Neuron (in vitro differentiated cells): ENCODE measurements around the gene PPP2R2C.

Experiments used
- H2AFZ ChIP-seq: one replicate; pipeline ENCODE4 v1.6.1; 2013; ENCODE audit warnings: low read depth, mild to moderate bottlenecking, inconsistent platforms, low read length, moderate library complexity
- H3K27me3 ChIP-seq: one replicate; pipeline ENCODE4 v1.6.1; 2013; ENCODE audit warnings: low read length; ENCODE audit not compliant: insufficient read depth
- H3K36me3 ChIP-seq: one replicate; pipeline ENCODE4 v1.6.1; 2013; ENCODE audit warnings: low read length; ENCODE audit not compliant: insufficient read depth
- H3K4me1 ChIP-seq: one replicate; pipeline ENCODE4 v1.6.1; 2013; ENCODE audit warnings: low read length; ENCODE audit not compliant: insufficient read depth
- H3K4me3 ChIP-seq: 2 replicates; pipeline ENCODE4 v1.5.1; 2013; ENCODE audit warnings: mild to moderate bottlenecking, low read length, moderate library complexity
- H3K9me3 ChIP-seq: one replicate; pipeline ENCODE4 v1.6.1; 2013; ENCODE audit warnings: low read length

PPP2R2C gene

DNA sequence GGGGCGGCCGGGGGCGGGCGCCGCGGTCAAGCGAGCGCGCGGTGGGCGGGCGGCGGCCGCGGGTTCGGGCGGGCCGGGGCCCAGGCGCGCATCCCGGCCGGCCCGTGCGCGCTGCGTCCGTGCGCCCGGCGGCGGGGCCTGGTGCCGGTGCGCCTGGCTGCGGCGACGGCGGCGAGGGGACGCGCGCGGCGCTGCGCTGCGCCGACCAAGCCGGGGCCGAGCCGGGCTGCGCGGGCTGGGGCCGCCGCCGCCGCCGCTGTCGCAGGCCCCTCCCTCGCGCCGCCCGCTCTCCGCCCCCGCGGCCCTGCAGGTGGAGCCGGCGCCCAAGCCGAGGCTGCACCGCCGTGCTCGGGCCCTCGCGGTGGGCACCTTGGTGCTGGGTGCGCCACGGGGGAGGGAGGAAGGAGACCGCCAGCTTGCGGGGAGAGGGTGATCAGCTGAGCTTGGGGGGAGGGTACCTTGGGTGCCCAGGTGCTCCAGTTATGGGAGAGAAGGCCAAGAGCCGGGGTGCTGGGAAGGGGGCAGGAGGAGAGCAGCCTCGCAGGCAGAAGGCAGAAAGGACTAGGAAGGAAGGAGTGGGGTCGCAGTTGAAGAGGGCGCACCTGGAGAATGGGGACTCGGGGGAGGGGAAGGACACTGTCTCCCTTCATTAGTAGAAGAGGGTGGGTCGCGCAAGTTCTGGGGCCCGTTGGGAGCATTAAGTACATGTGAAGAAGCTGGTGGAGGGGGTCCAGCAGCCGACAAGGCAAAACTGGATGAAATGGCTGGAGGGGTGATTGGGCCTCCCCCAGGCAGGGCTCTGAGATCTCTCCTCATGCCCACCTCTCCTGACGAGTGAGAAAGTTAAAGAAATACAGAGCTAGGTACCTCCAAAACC lies at the start of gene PPP2R2C:
Gene PPP2R2C (minus strand): TSS at position 228 of the 877 bp plus-strand sequence. CDS start 385 bp downstream, outside the sequence.
- no peak within 1 kb of the TSS for H2AFZ ChIP-seq
- H3K36me3 ChIP-seq = no peaks in the 10 kb centered on the region
- peaks cover 6% of the 10 kb centered on the region for H3K4me1 ChIP-seq
- peaks cover 65% of the 10 kb centered on the region for H3K27me3 ChIP-seq
- no peak within 1 kb of the TSS for H3K4me3 ChIP-seq
- H3K9me3 ChIP-seq = no peaks in the 10 kb centered on the region

DNA sequence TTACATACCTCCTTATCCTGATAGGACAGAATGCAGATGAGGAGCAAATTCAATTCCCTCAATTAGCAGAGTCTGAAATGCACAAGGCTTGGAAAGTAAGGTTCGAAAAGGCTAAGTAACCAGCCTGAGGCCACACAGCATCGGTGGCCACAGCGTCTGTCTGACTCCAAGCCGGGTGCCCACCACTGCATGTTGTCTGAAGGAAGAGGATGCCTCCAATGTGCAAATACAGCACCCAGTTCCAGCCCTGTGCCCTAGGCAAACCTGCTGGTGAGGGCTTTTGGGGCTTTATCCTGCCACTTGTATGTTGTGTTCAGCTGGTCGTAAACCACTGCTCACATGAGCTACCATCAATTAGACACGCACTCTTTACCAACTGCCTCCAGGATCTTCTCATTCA lies 48.6 kb upstream of the PPP2R2C start:
- Histone ChIP-seq H3K36me3 (no peaks in the 10 kb centered on the region), H2AFZ (no peak overlapping the region), H3K4me3 (no peak overlapping the region), H3K9me3 (no peaks in the 10 kb centered on the region), H3K27me3 (peaks cover 5% of the 10 kb centered on the region), H3K4me1 (no peaks in the 10 kb centered on the region)

DNA sequence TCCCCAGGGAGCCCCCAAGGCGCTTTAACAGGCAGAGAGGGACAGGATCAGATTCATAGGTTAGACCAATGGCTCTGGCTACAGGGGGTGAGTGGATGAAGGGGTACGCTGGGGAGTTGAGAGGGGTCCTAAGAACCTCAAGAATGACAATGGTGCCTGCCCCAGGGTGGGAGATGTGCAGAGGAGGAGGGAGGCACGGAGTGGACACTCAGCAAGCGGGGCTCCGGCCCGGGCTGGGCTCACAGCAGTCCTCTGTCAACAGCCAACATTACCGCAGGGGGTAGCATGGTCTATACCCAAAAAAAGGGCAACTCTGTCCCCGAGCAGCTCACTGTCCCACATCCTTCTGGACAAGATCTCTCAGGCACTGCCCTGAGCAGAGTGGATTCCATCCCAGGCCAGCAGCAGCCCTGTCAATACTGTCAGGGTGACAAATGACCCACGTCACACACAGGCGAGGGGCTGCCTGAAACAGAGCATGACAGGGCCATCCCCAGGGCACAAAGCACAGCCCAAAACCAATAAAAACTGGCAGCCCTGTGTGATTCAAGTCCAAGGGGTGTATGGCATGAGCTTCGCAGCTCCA lies 47.7 kb upstream of the PPP2R2C start:
- H3K9me3 ChIP-seq = no peaks in the 10 kb centered on the region
- H3K36me3 ChIP-seq = no peaks in the 10 kb centered on the region
- H3K4me3 ChIP-seq = no peak overlapping the region
- no peak overlapping the region for H2AFZ ChIP-seq
- no peaks in the 10 kb centered on the region for H3K4me1 ChIP-seq
- H3K27me3 ChIP-seq = peaks cover 5% of the 10 kb centered on the region

DNA sequence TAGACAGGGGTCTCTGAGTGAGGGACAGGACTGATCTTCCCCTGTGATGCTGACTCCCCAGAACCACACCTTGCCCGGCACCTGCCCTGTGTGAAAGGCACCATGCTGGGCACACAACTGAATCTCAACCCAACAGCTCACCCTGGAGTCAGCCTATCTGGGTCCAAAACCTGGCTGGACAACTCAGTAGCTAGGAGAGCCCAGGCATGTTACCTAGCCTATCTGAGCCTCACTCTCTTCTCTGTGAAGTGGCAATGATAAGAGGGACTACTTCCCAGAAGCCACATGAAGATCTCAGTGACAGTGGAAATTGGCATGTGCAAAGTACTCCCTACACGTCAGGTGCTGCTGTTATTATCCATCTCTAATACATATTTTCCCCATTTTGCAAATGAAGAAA lies 44.8 kb upstream of the PPP2R2C start:
- Histone ChIP-seq H3K4me3 (no peak overlapping the region), H3K27me3 (peaks cover 5% of the 10 kb centered on the region), H3K9me3 (no peaks in the 10 kb centered on the region), H3K4me1 (no peaks in the 10 kb centered on the region), H2AFZ (no peak overlapping the region), H3K36me3 (no peaks in the 10 kb centered on the region)

DNA sequence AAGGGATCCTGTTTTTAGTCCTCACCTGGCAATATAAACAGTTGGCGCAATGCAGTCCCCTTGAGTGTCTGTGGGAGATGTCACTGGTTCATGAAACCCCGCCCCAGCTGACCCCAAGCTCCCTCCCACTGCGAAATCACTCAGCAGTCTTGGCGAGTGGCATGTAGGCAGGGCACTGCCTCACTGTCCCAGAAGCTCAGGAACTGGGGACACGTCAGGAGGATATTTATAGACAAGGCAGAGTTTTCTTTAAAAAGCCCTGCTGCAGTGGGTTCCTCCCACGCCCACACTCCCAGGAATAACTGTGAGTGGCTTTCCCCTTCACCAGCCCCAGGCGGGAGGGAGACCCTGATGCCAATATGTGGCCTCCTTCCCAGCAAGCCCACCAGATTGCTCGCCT lies 44.3 kb upstream of the PPP2R2C start:
- Histone ChIP-seq H3K4me1 (no peaks in the 10 kb centered on the region), H3K27me3 (peaks cover 5% of the 10 kb centered on the region), H3K9me3 (no peaks in the 10 kb centered on the region), H3K36me3 (no peaks in the 10 kb centered on the region), H2AFZ (no peak overlapping the region), H3K4me3 (no peak overlapping the region)

DNA sequence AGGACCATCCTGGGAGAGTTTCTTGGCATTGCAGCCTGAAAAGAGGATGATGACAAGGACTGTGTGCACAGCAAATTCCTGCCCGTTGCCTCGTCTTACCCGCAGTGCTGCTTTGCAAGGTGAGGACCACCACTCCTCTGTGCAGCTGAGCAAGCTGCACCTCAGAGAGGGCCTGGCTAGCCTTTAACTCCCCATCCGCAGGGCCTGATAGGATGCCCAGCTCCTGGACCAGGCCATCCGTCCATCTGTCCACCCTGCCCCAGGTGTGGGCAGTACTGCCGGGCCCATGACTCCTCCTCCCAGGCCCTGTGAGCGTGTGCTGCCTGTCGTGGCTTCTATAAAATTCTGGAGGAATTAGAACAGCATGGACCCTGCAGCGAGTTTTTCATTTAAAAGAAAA lies 43.9 kb upstream of the PPP2R2C start:
- Histone ChIP-seq H3K4me1 (no peaks in the 10 kb centered on the region), H2AFZ (no peak overlapping the region), H3K27me3 (peaks cover 5% of the 10 kb centered on the region), H3K9me3 (no peaks in the 10 kb centered on the region), H3K36me3 (no peaks in the 10 kb centered on the region), H3K4me3 (no peak overlapping the region)

DNA sequence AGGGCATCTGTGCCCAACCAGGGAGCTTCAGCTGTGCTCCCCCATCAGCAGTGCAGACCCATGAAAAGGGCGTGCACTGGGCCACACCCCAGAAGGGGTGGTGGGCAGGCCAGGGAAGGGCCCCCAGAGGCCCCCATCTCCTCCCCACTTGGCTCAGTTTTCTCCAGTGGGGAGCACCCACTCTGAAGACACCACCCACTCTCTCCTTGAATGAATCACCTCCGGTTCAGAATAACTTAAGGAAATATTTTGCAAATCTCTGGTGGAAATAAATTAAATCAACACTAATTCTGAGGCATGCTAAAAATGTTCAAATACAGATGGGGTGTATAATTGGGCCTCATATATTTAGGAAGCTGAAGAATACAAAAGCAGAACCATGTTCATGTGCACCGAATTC lies 41.3 kb upstream of the PPP2R2C start:
- Histone ChIP-seq H3K4me1 (no peaks in the 10 kb centered on the region), H3K36me3 (no peaks in the 10 kb centered on the region), H3K9me3 (peaks cover 1% of the 10 kb centered on the region), H2AFZ (no peak overlapping the region), H3K4me3 (no peak overlapping the region), H3K27me3 (peaks cover 2% of the 10 kb centered on the region)

DNA sequence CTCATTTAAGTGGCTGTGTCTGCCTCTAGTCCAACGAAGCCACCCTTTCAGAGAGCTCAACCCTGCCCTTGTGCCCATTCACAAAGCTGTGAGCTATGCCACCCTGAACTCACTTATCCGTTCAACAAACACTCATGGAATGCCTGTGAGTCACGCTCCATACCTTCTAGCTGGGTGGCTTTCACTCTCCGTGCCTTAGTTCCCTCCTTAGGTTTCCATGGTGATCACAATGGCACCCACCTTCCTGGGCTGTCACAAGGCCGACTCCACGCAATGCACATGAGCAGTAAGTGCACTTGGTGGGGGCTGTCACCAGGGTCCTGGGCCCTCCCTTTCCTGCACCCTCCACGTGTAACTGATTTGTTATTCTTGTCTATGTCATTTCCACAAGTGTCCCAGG lies 37.2 kb upstream of the PPP2R2C start:
- no peaks in the 10 kb centered on the region for H3K4me1 ChIP-seq
- H2AFZ ChIP-seq = no peak overlapping the region
- H3K4me3 ChIP-seq = no peak overlapping the region
- H3K36me3 ChIP-seq = no peaks in the 10 kb centered on the region
- no peaks in the 10 kb centered on the region for H3K27me3 ChIP-seq
- peaks cover 1% of the 10 kb centered on the region for H3K9me3 ChIP-seq

DNA sequence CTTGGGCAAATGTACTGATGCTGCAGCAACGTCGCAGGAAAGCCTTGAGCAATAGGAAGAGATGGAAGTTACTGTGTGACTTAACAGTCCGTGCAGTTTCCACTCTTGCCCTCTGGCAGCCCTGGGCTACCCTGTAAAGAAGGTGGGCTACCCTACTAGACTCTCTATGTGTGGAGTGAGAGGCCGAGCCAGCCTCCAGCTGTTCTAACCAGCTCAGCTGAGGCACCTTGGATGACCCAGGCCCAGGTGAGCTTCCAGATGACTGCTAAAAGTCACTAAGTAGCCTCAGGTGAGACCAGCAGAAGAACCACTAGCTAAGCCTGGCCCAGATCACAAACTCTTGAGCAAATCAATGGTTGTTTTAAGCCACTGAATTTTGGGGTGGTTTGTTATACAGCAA lies 34.9 kb upstream of the PPP2R2C start:
- Histone ChIP-seq H3K4me3 (no peak overlapping the region), H3K27me3 (no peaks in the 10 kb centered on the region), H3K9me3 (peaks cover 1% of the 10 kb centered on the region), H3K36me3 (no peaks in the 10 kb centered on the region), H2AFZ (no peak overlapping the region), H3K4me1 (no peaks in the 10 kb centered on the region)

DNA sequence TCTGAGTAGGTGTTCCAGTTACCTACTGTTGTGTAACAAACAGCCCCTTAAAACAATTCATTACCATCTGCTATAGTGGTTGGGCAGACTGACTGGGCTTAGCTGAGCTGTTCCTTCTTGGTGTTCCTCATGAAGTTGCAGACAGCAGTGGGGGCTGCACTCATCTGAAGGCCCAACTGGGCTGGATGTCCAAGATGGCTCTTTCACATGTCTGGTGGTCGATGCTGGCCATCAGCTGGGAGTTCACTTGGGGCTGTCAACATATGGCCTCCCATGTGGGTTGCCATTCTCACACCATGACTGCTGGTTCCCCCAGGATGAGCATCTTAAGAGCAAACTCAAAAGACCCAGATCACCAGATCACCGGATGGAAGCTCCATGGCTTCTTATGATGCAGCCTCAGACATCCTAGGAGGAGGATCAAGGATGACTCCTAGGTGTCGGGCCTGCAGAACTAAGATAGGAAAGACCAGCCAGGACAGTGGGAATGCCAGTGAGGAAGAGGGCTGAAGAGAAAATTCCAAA lies 34.3 kb upstream of the PPP2R2C start:
- Histone ChIP-seq H3K36me3 (no peaks in the 10 kb centered on the region), H3K4me1 (no peaks in the 10 kb centered on the region), H2AFZ (no peak overlapping the region), H3K4me3 (no peak overlapping the region), H3K9me3 (peaks cover 1% of the 10 kb centered on the region), H3K27me3 (no peaks in the 10 kb centered on the region)

DNA sequence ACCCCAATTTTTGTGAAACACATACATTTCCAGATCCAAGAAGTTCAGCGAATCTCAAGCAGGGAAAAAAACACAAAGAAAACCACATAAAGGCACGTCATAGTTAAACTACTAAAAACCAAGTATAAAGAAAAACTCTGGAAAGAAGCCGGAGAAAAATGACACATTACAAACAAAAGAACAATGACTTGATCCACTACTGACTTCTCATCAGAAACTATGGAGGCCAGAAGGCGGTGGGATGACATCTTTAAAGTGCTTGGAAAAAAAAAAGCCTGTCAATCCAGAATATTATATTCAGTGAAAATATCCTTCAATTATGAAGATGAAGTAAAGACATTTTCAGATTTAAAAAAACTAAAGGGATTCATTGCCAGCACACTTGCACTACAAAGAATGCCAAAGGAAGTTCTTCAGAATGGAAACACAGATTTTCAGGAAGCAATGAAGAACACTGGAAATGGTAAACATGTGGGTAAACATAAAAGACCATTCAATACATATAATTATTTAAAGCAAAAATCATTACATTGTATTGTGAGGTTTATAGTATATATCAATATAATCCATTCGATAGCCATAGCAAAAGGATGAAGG lies 32.6 kb upstream of the PPP2R2C start:
- Histone ChIP-seq H2AFZ (no peak overlapping the region), H3K4me1 (no peaks in the 10 kb centered on the region), H3K4me3 (no peak overlapping the region), H3K27me3 (no peaks in the 10 kb centered on the region), H3K9me3 (no peaks in the 10 kb centered on the region), H3K36me3 (no peaks in the 10 kb centered on the region)

DNA sequence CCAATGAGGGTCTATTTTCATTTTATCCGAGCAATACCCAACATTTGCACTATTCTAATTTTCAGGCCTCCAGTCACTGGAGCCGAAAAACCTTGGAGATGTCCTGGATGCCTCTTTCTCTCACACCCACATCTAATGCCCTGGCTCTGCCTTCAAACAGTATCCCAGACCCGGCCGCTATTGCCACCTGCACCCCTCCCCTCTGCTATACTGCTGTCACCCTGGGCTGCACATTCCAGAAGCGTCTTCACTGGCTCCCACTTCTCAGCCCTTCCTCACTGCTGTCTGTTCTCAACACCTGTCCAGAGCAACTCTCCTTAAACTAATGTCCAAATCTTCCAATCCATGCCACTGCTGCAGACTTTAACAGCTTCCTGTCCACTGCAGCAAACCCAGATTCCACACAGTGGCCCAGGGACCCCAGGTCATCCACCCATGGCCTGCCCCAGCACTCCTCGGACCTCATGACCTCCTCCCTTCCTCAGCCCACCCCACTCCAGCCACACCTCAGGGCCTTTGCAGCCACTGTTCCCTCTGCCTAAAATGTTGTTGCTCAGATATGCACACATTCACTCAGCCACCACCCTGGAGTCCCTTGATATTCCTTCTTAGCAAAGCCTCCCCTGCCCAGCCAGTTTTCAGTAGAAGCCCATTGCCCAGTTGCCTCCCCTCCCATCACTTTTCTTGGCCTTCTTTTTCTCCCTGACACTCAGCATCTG lies 30.5 kb upstream of the PPP2R2C start:
- Histone ChIP-seq H3K4me1 (no peaks in the 10 kb centered on the region), H3K36me3 (no peaks in the 10 kb centered on the region), H3K9me3 (no peaks in the 10 kb centered on the region), H3K27me3 (peaks cover 3% of the 10 kb centered on the region), H2AFZ (no peak overlapping the region), H3K4me3 (no peak overlapping the region)

DNA sequence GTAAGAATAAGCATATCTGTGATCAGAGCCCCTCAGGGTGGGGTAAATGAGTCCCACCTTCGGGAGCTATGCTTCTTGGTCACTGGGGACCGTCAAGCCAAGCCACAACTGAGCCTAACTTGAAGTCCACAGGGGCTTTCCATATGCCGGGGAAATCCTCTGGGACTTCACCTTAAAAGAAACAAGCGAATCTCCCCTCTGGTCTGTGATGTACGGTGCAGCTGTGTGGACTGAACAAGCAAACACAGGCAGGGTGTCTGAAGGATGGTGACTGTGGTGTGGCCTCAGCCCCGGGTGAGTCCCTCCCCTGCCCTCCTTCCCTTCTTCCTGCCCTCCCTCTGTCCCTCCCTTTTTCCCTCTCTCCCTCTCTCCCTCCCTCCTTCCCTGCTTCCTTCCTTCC lies 29.7 kb upstream of the PPP2R2C start:
- Histone ChIP-seq H2AFZ (no peak overlapping the region), H3K9me3 (no peaks in the 10 kb centered on the region), H3K27me3 (peaks cover 3% of the 10 kb centered on the region), H3K4me1 (no peaks in the 10 kb centered on the region), H3K36me3 (no peaks in the 10 kb centered on the region), H3K4me3 (no peak overlapping the region)
